ENCODE data around the gene LRRC8B. TPM values are rescaled to one million over a fixed set of nuclear protein-coding genes. Genes with fewer than 3 reads are reported as not detected.

LRRC8B gene
- total RNA-seq, 1 experiment from 2014 or later: 15.0 TPM

DNA sequence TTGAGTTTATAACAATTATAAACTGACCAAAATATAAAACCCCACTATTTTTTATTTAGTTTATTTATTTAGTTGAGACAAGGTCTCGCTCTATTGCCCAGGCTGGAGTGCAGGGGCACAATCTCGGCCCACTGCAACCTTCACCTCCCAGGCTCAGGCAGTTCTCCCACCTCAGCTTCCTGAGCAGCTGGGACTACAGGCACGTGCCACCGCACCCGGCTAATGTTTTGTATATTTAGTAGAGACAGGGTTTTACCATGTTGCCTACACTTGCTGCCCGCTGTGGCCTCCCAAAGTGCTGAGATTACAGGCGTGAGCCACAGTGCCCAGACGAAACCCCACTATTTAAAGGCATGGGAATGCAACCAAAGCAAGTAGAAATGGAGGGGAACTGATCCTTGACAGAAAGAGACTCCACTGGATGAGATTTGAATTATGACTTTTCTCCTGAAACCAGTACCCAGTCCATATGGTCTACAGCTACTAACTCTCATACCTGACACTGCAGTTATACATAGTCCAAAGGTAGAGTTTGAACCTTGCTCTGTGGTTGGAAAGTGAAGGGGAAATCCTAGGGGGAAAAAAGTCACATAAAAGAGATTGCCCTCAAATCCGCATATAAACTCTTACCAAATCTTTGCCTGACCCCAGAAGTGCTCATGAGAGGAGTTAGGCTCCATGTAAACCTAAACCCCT lies 119.6 kb downstream of the LRRC8B start:
- no peak for DNase-seq
- no peak overlapping the region for H2AFZ ChIP-seq
- no peaks in the 10 kb centered on the region for H4K20me1 ChIP-seq (ENCODE audit: insufficient read depth)
- POLR2A ChIA-PET (ENCODE audit: unreplicated experiment): no interaction called here
- TF ChIP-seq, protein P1, sequence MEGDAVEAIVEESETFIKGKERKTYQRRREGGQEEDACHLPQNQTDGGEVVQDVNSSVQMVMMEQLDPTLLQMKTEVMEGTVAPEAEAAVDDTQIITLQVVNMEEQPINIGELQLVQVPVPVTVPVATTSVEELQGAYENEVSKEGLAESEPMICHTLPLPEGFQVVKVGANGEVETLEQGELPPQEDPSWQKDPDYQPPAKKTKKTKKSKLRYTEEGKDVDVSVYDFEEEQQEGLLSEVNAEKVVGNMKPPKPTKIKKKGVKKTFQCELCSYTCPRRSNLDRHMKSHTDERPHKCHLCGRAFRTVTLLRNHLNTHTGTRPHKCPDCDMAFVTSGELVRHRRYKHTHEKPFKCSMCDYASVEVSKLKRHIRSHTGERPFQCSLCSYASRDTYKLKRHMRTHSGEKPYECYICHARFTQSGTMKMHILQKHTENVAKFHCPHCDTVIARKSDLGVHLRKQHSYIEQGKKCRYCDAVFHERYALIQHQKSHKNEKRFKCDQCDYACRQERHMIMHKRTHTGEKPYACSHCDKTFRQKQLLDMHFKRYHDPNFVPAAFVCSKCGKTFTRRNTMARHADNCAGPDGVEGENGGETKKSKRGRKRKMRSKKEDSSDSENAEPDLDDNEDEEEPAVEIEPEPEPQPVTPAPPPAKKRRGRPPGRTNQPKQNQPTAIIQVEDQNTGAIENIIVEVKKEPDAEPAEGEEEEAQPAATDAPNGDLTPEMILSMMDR (conservative IDR thresholded peaks at IDR 0.05): no peak
- no peak for TF ChIP-seq EZH2 (IDR thresholded peaks at IDR 0.05; ENCODE audit: low read depth)
- H3K9me3 ChIP-seq (ENCODE audit: insufficient read depth, low read depth): no peaks in the 10 kb centered on the region; the same call in 1 of the 2 replicates
- no peaks in the 10 kb centered on the region; the same call in 1 of the 2 replicates for H3K9me2 ChIP-seq (ENCODE audit: insufficient read depth)
- intact Hi-C loops (cut with micrococcal nuclease; ENCODE audit: unreplicated experiment): no loop called here
- BruUV-seq (replicated peaks): no TSS peak
- CTCF ChIA-PET: no interaction called here
- no peak overlapping the region for H3K4me2 ChIP-seq
- H3K4me3 ChIP-seq: no peak overlapping the region
- H3K36me3 ChIP-seq (ENCODE audit: low read depth): no peaks in the 10 kb centered on the region
- no peaks in the 10 kb centered on the region for H3K27me3 ChIP-seq (ENCODE audit: insufficient read depth, low read depth)
- no peaks in the 10 kb centered on the region; the same call in 1 of the 2 replicates for H3K79me2 ChIP-seq (ENCODE audit: low read depth)
- no peaks in the 10 kb centered on the region for H3F3A ChIP-seq (ENCODE audit: insufficient read depth, low read depth)
- no peaks in the 10 kb centered on the region for H3K4me1 ChIP-seq (replicated peaks; ENCODE audit: insufficient read depth)
- H3K27ac ChIP-seq: no peak overlapping the region

DNA sequence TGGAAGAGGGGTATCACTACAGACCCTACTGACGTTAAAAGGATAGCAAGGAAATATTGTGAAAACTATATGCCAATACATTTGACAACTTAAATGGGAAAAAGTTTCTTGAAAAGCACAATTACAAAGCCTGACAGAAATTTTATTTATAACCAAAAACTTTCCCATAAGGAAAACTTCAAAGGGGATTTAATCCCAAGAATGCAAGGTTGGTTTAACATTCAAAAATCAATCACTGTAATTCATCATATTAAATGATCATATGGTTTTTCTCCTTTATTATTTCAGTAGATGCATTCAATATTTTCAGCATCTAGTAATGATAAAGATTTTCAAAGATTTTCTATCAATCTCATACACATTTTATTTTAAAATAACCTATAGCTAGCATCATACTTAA lies 121.6 kb downstream of the LRRC8B start:
- no peak for DNase-seq
- H3F3A ChIP-seq (ENCODE audit: insufficient read depth, low read depth): no peaks in the 10 kb centered on the region
- ChIA-PET CTCF (no interaction called here), POLR2A (ENCODE audit: unreplicated experiment) (no interaction called here)
- H3K9me2 ChIP-seq (ENCODE audit: insufficient read depth): no peaks in the 10 kb centered on the region; the same call in 1 of the 2 replicates
- H4K20me1 ChIP-seq (ENCODE audit: insufficient read depth): no peaks in the 10 kb centered on the region
- H3K36me3 ChIP-seq (ENCODE audit: low read depth): no peaks in the 10 kb centered on the region
- H3K79me2 ChIP-seq (ENCODE audit: low read depth): no peaks in the 10 kb centered on the region; the same call in 1 of the 2 replicates
- BruUV-seq (replicated peaks): no TSS peak
- intact Hi-C loops (cut with micrococcal nuclease; ENCODE audit: unreplicated experiment): no loop called here
- H3K9me3 ChIP-seq (ENCODE audit: insufficient read depth, low read depth): no peaks in the 10 kb centered on the region; the same call in 1 of the 2 replicates
- H3K4me3 ChIP-seq: no peak overlapping the region
- no peak overlapping the region for H2AFZ ChIP-seq
- TF ChIP-seq, protein P1 (conservative IDR thresholded peaks at IDR 0.05): no peak
- no peak for TF ChIP-seq EZH2 (IDR thresholded peaks at IDR 0.05; ENCODE audit: low read depth)
- no peak overlapping the region for H3K4me2 ChIP-seq
- no peaks in the 10 kb centered on the region for H3K4me1 ChIP-seq (replicated peaks; ENCODE audit: insufficient read depth)
- H3K27me3 ChIP-seq (ENCODE audit: insufficient read depth, low read depth): no peaks in the 10 kb centered on the region
- H3K27ac ChIP-seq: no peak overlapping the region

Other genes with a start within 250 kb of the LRRC8B start
- 2.0 and 2.2 TPM in 2 replicates for gene GBP6, start 160.8 kb upstream of the LRRC8B start, total RNA-seq (2021)
- gene LRRC8C, start 108.3 kb downstream of the LRRC8B start, total RNA-seq (2021): 2.0 and 2.2 TPM in 2 replicates